NCI-H1105 treated with DMSO at 0.1 percent for 48 hours (cell line): ENCODE results near the gene CEP295NL.
"Not testable (repeated sequence)": the region's sequence is repeated elsewhere in the genome, so short reads cannot be mapped to it uniquely, and the experiment has no call there.

Experiments
- DNase-seq: peaks from one replicate; lab custom pipeline; 2025; lab: John Stamatoyannopoulos, UW

Gene CEP295NL

GRCh38 chr17:78929908-78930775 lies 27.1 kb upstream of the CEP295NL start:
- no peak for DNase-seq

- no peak for DNase-seq
These were observed 22.9 kb upstream of the CEP295NL start for GRCh38 chr17:78925662-78926555.

- peak; percentile 68 for DNase-seq
These were observed 22.2 kb upstream of the CEP295NL start, which contains the start of gene TIMP2 for GRCh38 chr17:78925234-78925633. Gene TIMP2, minus strand, starts transcription at chr17:78925387. Its CDS starts 299 bp downstream, at chr17:78925088.

- no peak for DNase-seq
These were observed 21.6 kb upstream of the CEP295NL start for GRCh38 chr17:78924481-78925151.

GRCh38 chr17:78923660-78924453 lies 20.9 kb upstream of the CEP295NL start:
- DNase-seq, result no peak

- DNase-seq, result no peak
These were observed 20.0 kb upstream of the CEP295NL start for GRCh38 chr17:78922816-78923498.

GRCh38 chr17:78921437-78921971 lies 18.5 kb upstream of the CEP295NL start:
- no peak for DNase-seq

GRCh38 chr17:78920528-78920927 lies 17.5 kb upstream of the CEP295NL start:
- DNase-seq, result no peak

GRCh38 chr17:78919861-78920450 lies 17.0 kb upstream of the CEP295NL start:
- DNase-seq, result no peak

- DNase-seq, result no peak
These were observed 16.0 kb upstream of the CEP295NL start for GRCh38 chr17:78918979-78919378.

GRCh38 chr17:78917451-78918275 lies 14.7 kb upstream of the CEP295NL start:
- no peak for DNase-seq

- no peak for DNase-seq
These were observed 13.1 kb upstream of the CEP295NL start for GRCh38 chr17:78915872-78916632.

GRCh38 chr17:78913115-78913514 lies 10.1 kb upstream of the CEP295NL start:
- no peak for DNase-seq

GRCh38 chr17:78912082-78912481 lies 9.1 kb upstream of the CEP295NL start:
- DNase-seq, result no peak

- not testable (repeated sequence) for DNase-seq
These were observed 8.5 kb upstream of the CEP295NL start for GRCh38 chr17:78911543-78911942.

- no peak for DNase-seq
These were observed 7.7 kb upstream of the CEP295NL start for GRCh38 chr17:78910497-78911284.

- DNase-seq, result no peak
These were observed 5.4 kb upstream of the CEP295NL start for GRCh38 chr17:78908426-78908825.

GRCh38 chr17:78905541-78905940 lies 2.5 kb upstream of the CEP295NL start:
- DNase-seq, result peak; percentile 4
